Urothelium cell line (cell line): ENCODE measurements around the gene KAT7.

Source experiments
- DNase-seq: peaks from one replicate; pipeline ENCODE4 v3.0.0; 2011; ENCODE audit warnings: low spot score, mixed read lengths
- FAIRE-seq: peaks from 2 replicates; lab custom pipeline; 2011; peaks lifted over from hg19 to GRCh38; lab: Jason Lieb, UNC

Gene KAT7

GRCh38 chr17:49866019-49866380 lies 77.5 kb downstream of the KAT7 start:
- DNase-seq, result no peak
- no peak for FAIRE-seq

- DNase-seq (no peak), FAIRE-seq (peak; percentile 48)
Measured at GRCh38 chr17:49866882-49867413, 78.5 kb downstream of the KAT7 start.

- DNase-seq (no peak), FAIRE-seq (no peak)
Measured at GRCh38 chr17:49869038-49869374, 80.5 kb downstream of the KAT7 start.

- no peak for DNase-seq
- peak; percentile 59 for FAIRE-seq
Measured at GRCh38 chr17:49870298-49870697, 81.8 kb downstream of the KAT7 start.

- DNase-seq (no peak), FAIRE-seq (no peak)
Measured at GRCh38 chr17:49871211-49871610, 82.7 kb downstream of the KAT7 start.

- FAIRE-seq (peak; percentile 30), DNase-seq (no peak)
Measured at GRCh38 chr17:49872754-49873377, 84.4 kb downstream of the KAT7 start.

GRCh38 chr17:49873466-49873865 lies 85.0 kb downstream of the KAT7 start:
- DNase-seq (no peak), FAIRE-seq (no peak)

- FAIRE-seq (no peak), DNase-seq (no peak)
Measured at GRCh38 chr17:49873926-49874325, 85.4 kb downstream of the KAT7 start.

GRCh38 chr17:49874911-49875310 lies 86.4 kb downstream of the KAT7 start:
- FAIRE-seq, result no peak

GRCh38 chr17:49875685-49876084 lies 87.2 kb downstream of the KAT7 start:
- DNase-seq (no peak), FAIRE-seq (no peak)

More at GRCh38 chr17:49874911-49875310, 86.4 kb downstream of the KAT7 start:
- DNase-seq, result no peak

- no peak for DNase-seq
- no peak for FAIRE-seq
Measured at GRCh38 chr17:49878931-49879904, 90.7 kb downstream of the KAT7 start.

GRCh38 chr17:49880291-49881053 lies 92.0 kb downstream of the KAT7 start:
- FAIRE-seq, result peak; percentile 9
- peak; percentile 95 for DNase-seq

- FAIRE-seq, result no peak
- no peak for DNase-seq
Measured at GRCh38 chr17:49881054-49881402, 92.5 kb downstream of the KAT7 start.

GRCh38 chr17:49882434-49882833 lies 94.0 kb downstream of the KAT7 start:
- no peak for FAIRE-seq
- no peak for DNase-seq
